Placental pericyte (primary cell): Measurements from ENCODE around the gene ECSCR. TPM values are rescaled to one million over a fixed set of nuclear protein-coding genes. Genes with fewer than 3 reads are reported as not detected.

Source experiments
- small RNA-seq: library from RNA; depleted of rRNA; stranded (forward); fragments of <200 nt; gene quantifications from one replicate; pipeline ENCODE3, GENCODE V24; 2012; ENCODE audit warnings: low replicate concordance
- total RNA-seq: library from RNA; depleted of rRNA; stranded (reverse); fragments of >200 nt; gene quantifications from 2 replicates; pipeline ENCODE4 v1.2.3, GENCODE V29; 2012

Gene ECSCR, protein sequence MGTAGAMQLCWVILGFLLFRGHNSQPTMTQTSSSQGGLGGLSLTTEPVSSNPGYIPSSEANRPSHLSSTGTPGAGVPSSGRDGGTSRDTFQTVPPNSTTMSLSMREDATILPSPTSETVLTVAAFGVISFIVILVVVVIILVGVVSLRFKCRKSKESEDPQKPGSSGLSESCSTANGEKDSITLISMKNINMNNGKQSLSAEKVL
- total RNA-seq: 0.43 TPM in 1 of 2 replicates, not detected in the other

DNA sequence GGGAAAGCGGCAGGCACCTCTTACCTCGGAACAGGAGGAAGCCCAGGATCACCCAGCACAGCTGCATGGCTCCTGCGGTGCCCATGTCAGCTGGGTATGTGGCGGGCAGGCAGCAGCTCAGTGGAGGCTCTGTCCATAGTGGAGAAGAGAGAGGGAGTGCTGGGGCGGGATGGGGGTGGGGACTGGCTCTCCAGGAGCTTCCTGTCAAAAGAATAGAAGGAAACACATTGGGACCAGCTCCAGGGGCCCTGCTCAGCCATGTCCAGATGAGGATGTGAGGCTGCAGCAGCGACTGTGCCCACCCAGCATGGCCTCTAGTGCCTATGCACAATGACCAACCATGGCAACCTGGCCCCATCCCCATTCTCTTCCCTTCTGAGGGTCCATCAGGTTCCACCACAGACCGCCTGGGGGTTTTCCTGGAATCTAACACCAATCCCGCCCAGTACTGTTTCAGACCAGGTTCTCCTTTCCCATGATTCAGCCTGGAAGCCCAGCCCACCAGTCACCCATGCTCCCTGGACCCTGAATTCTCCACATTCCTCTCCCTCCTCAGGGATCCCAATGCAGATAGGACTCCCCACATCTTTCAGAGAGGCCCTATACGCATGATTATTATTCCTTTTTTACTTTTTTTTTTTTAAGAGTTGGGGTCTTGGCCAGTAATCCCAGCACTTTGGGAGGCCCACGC lies at the start of gene ECSCR:
Gene ECSCR (minus strand): TSS at position 158 of the 691 bp plus-strand sequence. CDS start 73 bp downstream, at position 85.

DNA sequence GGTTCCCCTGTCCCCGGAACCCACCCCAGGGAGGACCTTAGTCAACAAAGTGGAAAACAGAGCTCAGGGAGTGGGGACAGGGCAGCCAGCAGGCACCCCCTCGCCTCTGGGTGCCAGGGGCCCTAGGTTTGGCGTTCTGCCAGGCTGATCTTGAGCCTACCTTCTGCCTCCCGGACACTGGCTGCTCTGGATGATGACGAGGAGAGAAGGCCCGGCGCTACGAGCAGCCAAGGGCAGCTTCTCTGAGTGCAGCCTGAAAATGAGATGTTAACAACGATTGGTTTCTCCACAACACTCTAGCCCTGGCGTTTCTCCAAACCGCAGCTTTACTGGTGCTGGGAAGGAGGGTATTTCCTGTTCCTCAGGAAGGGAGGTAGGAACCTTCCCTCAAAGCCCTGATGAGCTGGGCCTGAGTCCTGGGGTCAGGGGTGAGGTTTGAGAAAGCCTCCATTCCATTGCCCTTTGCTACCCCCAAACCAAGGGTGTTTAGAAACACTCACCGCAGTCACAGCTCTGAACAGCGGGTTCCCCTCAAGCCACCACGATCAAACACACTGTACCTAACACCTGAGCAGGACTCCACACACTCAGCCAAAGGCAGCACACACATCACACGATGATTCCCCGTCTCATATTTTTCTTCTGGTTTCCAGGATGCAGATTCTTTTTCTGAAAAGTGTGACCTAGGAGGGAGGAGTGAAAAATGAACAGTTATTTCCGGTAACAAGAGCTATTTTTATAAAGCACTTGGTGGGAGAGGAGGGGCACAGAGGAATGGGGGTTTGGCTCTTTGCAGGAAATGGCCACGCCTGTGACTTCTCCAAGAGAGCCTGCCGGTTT lies 19.7 kb upstream of the ECSCR start, which contains the start of gene STING1:
Gene STING1 (minus strand): TSS at position 709 of the 840 bp plus-strand sequence. CDS start 1,054 bp downstream, outside the sequence.

DNA sequence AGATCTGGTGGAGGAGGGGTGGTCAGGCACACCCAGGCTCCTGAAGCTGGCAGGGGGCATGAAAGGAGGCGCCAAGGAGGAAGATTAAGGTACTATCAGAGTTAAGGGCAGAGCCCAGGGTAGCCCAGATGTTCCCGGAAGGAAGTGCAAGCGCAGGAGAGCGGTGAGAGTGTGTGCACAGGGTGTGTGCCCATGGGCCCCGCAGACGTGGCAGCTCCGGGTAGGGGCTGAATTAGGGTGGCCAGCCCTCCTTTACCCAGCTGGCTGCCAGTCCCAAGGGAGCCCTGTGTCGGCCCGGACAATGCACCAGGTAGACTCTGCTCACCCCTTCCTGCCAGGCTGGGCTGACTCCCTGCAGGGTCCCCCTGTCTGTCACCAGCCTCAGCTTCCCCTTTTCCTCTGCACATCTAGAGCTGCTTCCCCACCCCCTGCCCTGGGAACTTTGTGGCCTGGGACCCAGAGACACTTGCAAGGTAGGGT lies 8.3 kb upstream of the ECSCR start, which contains the start of gene SMIM33:
Gene SMIM33 (plus strand): TSS at position 184 of the 480 bp plus-strand sequence. CDS start 118 bp downstream, at position 302.

DNA sequence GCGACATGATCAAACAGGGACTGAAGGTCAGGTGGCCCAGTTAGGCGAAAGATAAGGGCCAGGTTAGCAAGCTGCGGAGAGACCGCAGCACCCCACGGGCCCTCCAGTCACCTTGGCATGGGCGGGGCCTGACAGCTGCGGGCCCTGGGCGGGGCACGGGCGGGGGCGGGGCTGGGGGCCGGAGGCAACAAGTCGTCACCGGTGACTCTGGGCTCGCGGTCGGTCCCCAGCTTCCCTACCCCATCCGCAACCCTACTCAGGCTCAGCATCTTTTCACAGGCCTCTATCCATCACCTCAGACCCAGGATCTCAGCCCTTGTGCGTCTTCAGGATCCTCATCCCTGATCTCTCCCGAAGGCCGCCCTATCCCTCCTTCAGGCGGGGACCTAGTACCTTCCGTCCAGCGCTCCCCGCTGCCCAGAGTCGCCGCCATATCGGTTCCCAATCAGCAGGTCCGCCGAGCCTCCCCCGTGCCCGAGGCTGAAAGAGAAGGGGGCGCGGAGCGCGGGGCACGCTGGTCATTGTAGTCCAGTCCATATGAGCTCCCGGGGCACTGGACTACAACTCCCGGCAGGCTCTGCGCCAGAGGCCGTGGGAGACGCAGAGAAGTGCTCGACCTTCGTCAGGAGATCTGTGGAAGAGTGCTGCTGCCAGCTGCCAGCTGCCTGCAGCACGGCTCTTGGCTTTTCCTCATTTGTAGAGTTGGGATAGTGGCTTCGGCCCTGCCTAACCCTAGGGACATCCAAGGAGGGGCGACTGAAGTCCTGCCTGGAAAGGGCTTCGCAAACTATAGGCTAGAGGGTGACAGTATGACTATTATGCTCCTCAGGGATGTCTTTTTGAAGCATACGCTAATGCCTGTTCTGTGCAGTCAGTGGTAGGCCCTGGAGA lies 23.3 kb downstream of the ECSCR start, which contains the start of gene DNAJC18:
Gene DNAJC18 (minus strand): TSS at position 513 of the 891 bp plus-strand sequence. CDS start 80 bp downstream, at position 433.

DNA sequence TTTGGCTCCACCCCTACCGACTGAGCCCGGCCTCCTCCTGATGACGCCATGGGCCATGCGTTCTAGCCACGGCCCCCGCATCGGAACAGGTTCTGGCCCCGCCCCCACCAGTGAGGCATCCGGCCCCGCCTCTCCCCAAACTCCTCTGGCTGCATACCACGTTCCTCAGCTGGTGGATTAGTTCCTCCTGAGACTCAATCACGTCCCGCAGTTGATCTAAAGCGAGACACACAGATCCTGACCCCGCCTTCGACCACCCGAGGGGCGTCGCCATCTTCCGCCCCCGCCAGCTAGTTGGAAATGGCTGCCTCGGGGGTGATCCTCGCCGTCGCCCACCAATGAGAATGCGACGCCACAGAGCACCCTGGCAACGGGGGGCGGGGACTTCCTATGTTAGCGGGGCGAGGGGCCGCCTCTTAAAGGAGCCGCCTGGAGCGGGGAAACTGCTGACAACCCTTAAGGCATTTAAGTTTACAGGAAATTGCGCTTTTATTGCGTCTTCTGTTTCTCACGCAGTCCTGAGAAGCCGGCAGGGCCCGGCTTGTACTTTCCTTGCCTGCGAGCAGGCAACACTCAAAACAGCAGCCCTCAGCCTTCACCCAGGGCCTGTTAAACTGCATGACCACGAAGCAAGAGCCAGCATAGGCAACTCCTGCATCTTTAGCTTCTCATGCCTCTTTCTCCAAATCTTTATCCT lies 58.6 kb downstream of the ECSCR start, which contains the start of gene SPATA24:
Gene SPATA24 (minus strand): TSS at position 303 of the 697 bp plus-strand sequence. CDS start 29 bp downstream, at position 274.

Small RNA genes lying within 50 kb of the gene (small RNA-seq; reads per million reads assigned to genes)
- not detected for gene RNU5B-4P

Other genes starting within 250 kb of the ECSCR start
- 175 and 208 TPM in 2 replicates for gene MATR3, start 169.0 kb downstream of the ECSCR start, total RNA-seq
- 45.4 and 53.4 TPM in 2 replicates for gene PAIP2, start 120.9 kb downstream of the ECSCR start, total RNA-seq
- not detected in 2 replicates for gene SLC23A1, start 79.4 kb downstream of the ECSCR start, total RNA-seq
- gene MZB1, start 72.8 kb downstream of the ECSCR start, total RNA-seq: 0.29 TPM in 1 of 2 replicates, not detected in the other
- 2.6 and 4.0 TPM in 2 replicates for gene PROB1, start 67.6 kb downstream of the ECSCR start, total RNA-seq
- gene SPATA24, start 58.7 kb downstream of the ECSCR start, total RNA-seq: 4.9 and 7.0 TPM in 2 replicates
- 8.1 and 8.6 TPM in 2 replicates for gene DNAJC18, start 23.2 kb downstream of the ECSCR start, total RNA-seq
- gene SMIM33, start 8.3 kb upstream of the ECSCR start, total RNA-seq: under 0.01 TPM in 1 of 2 replicates, not detected in the other
- 36.3 and 72.7 TPM in 2 replicates for gene STING1, start 20.0 kb upstream of the ECSCR start, total RNA-seq
- 51.9 and 90.2 TPM in 2 replicates for gene UBE2D2, start 98.6 kb upstream of the ECSCR start, total RNA-seq
- gene CXXC5, start 185.6 kb upstream of the ECSCR start, total RNA-seq: 61.1 and 77.9 TPM in 2 replicates